ENCODE data around the gene MAPKAPK3.
A peak's percentile ranks its signal among the peaks of the same experiment; 100 is the strongest.

MAPKAPK3 gene

DNA sequence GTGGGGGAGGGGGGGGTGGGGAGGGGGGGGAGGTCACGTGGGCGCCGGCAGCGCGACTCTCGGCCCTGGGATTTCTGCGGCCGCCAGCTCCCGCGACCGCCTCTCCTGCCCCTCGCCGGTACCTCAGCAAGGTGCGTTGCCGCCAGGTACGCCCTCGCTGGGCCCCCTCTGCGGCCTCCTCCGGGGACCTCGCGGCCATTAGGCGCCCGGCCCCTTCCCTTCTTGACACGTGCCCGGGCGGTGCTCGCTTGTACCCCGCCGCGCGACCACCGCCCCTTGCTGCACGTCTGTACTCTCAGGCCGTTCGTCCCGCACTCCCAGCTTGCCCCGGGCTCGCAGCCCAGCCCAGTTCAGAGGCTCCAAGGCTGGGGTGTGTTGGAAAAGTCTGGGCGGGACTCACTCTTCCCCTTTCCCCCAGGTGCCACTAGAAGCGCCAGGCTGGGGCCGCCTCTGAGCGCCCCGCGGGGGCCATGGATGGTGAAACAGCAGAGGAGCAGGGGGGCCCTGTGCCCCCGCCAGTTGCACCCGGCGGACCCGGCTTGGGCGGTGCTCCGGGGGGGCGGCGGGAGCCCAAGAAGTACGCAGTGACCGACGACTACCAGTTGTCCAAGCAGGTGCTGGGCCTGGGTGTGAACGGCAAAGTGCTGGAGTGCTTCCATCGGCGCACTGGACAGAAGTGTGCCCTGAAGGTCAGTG lies at the start of gene MAPKAPK3:
MAPKAPK3 (plus strand) TSS at position 56 of the 696 bp plus-strand sequence; CDS start at position 471, 415 bp downstream.
- peak; percentile 41 for DNase-seq

DNA sequence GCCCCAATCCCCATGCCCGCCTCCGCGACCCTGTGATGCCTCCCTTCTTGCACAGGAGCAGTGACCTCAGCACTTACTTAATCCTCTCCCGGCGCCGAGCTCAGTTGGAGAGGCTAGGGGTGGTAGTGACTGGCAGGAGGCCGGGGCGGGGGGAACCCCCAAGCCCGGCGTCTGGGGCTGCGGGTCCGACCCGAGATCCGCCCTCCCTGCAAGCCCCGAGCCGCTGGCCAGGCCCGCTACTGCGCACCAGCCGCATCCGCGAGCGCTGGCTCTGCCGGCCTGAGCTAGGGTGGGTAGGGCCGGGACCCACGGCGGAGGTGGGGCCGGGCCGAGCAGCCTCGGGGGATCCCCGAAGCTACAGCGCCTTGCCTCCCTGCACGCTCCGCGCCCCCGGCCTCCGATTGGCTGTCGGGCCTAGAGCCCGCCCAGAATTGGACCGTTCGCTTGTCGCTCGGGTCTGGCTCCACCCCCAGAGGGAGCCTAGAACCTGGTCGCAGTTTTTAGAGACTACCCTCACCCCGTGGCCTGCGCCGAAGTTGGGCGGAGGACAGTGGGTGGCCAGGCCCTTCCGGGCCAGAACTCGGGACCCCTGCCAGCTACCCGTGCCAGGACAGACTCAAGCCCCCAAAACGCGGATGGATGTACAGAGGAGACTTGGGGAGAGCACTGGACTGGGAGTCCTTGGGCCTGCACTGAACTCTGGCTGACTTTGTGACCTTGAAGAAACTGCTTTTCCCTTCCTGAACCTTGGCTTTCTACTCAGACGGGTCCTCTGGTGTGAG lies 49.4 kb upstream of the MAPKAPK3 start, which contains the start of gene C3orf18:
C3orf18 (minus strand) TSS at position 362 of the 782 bp plus-strand sequence. CDS start 2,048 bp downstream, outside the sequence.
- DNase-seq, result peak; percentile 97

DNA sequence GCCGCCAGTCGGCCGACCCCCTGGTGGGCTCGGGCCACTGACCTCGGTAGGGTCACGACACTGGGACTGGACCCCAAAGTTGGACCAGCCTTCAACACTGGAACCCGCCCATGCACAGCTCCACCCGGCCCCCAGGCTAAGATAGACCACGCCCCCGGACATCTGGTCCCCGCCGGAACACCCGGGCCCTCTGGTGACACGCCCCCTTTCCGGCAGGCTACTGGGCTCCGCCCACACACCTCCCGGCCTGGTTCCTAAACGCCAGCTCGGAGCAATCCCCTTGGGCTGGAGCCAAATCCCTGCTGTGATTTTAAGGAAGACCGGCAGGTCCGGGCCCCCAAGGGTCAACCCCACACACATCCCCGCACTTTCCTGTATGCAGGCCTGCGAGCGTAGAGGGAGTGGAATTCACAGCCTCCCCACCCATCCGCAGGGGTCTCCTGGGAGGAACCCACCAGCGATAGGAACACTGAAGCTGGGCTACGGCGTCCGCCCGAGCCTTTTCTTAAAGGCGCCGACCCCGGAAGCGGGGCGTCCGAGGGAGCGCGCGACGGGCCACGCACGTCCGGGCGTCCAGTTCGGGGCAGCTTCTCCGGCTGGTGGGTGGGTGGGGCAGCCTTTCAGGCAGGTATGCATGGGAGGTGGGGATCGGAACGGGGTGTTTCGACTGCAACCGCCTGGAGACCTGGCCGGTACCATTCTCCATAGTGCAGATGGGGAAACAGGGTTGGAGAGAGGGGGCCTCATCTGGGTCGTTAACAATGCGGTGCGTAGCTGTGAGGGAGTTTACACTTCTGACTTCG lies 47.8 kb upstream of the MAPKAPK3 start, which contains the start of gene HEMK1:
HEMK1 (plus strand) TSS at position 576 of the 803 bp plus-strand sequence. CDS start 1,583 bp downstream, outside the sequence.
- peak; percentile 94 for DNase-seq

DNA sequence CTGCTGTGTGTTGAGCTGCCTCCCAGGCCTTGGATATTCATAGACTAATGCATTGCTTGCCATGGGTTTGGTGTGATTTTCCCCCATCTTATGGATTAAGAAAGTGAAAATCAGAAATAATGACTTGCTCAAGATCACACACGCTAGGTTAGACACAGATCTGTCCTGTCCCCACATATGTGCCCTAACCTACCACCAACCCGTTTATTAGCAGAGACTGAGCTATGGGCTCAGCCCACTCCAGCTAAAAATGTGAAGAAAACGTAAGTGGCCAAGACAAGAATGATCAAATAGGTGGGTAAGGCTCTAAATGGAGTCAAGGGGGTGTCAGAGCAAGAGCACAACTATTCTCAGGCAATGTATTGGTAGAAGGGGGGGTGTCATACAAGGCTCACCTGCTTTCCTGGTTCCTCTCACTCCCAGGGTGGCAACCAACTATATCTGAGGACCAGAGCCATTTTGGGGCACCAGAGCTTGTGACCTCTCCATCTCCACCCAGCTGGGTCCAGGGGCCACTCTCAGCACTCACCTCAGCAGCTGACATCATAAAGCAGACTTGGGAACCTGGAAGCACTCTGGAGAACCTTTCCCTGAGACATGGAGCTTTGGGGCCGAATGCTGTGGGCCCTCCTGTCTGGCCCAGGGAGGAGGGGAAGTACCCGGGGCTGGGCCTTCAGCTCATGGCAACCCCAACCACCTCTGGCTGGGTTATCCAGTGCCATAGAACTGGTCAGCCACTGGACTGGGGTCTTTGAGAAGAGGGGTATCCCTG lies 46.3 kb upstream of the MAPKAPK3 start:
- DNase-seq, result no peak

DNA sequence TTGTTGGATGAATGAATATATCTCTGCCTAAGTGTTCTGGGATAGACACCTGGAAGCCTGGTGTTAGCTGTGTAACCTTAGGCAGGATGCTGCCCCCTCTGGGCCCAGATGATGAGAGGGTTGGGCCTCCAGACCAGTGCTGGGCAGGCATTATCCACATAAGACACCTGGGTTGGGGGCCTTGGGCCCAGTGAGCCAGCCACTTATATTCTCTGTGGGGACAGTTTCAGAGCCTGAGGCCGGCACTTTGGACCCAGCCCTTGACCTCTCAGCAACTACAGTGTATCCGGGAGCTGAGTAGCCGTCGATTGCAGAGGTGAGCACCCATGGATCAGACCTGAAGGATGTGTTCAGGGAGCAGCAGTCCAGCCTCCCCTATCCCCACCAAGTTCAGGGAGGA lies 45.5 kb upstream of the MAPKAPK3 start:
- no peak for DNase-seq

DNA sequence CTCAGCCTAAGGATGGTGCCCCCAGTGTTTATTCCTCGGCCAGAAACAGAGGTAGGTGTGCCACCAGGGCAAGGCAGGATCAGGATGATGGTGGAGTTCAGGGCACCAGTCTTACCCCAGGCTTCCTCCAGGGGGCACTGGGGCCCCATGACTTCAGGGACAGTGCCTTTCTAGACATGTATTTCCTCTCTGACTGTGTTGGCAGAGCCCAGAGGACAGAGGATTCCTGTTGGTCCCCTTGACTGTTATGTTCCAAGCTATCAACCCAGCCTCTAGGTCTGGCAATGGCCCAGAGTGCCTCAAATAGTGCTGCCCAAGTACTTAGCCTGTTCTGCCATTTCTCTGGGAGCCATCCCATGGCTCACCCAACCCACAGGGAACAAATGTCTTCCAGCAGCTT lies 44.8 kb upstream of the MAPKAPK3 start:
- DNase-seq, result peak; percentile 85

DNA sequence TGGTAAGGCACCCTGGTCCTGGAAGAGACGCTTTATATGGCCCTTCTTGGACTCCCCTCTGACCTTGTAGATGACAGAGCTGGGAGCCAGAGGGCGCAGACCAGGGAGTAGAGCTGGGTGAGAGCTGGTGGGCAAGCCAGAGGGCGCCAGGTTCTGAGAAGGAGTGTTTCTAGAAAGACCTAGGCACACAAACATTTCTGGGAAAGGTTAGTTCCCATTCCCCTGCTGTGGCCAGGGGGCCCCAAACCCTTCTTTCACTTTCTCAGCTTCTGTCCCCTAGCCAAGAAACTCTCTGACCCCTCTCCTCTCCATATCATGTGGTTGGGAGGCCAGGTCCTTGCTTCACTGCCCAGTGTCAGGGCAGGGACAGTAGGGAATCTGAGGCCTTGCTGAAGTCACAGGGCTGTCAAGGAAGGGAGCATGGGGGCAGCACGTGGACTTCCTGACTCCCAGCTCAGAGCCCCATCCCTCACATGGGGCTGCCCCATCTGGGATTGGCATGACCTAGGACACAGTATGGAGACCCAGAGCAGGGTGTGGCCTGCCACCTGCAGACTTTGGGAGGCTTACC lies 44.1 kb upstream of the MAPKAPK3 start:
- peak; percentile 14 for DNase-seq

GRCh38 chr3:50573566-50574443 lies 43.1 kb upstream of the MAPKAPK3 start:
- DNase-seq, result peak; percentile 63

DNA sequence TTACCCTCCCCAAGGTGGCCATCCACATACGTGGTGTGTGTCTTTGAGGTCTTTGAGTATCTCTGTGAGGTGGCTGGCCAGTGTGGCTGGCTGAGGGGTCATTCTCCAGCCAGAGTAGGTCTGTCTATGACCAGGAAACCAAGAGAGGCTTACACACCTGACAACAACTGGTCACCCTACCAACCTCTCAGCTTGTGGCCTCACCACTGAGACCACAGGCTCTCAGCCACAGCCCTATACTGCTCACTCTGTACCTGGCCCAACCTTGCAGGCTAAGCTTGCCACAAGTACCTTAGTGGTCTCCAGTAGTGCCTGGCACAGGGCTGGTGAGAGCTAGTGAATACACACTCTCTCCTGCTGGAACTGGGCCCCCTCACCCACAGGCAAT lies 42.5 kb upstream of the MAPKAPK3 start:
- peak; percentile 27 for DNase-seq

- no peak for DNase-seq
These were observed 41.6 kb upstream of the MAPKAPK3 start for GRCh38 chr3:50575372-50575771.

- no peak for DNase-seq
These were observed 39.6 kb upstream of the MAPKAPK3 start for GRCh38 chr3:50577348-50577747.

GRCh38 chr3:50580683-50581458 lies 36.1 kb upstream of the MAPKAPK3 start:
- peak; percentile 18 for DNase-seq

- DNase-seq, result no peak
These were observed 35.5 kb upstream of the MAPKAPK3 start for GRCh38 chr3:50581459-50581842.

DNA sequence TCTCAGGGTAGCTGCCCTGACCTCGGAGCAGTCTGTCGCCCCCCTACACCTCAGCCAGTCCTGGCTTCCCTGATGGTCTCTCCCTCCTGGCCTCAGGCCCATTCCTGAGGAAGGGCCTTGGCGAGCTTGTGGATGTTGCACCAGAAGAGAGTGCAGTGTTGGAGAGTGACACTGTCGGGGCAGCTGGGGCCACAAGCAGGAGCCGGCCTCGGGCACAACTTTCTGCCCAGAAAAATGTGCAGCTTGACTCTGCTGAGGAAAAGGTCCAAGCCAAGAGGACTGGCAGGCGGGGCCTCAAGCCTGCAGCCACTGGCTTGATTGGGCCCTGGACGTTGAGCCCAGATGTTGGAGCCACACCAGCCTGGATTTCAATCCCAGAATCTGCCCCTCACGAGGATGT lies 34.9 kb upstream of the MAPKAPK3 start:
- DNase-seq, result no peak

- DNase-seq, result no peak
These were observed 33.1 kb upstream of the MAPKAPK3 start for GRCh38 chr3:50583897-50584296.

- no peak for DNase-seq
These were observed 32.6 kb upstream of the MAPKAPK3 start for GRCh38 chr3:50584391-50584790.

DNA sequence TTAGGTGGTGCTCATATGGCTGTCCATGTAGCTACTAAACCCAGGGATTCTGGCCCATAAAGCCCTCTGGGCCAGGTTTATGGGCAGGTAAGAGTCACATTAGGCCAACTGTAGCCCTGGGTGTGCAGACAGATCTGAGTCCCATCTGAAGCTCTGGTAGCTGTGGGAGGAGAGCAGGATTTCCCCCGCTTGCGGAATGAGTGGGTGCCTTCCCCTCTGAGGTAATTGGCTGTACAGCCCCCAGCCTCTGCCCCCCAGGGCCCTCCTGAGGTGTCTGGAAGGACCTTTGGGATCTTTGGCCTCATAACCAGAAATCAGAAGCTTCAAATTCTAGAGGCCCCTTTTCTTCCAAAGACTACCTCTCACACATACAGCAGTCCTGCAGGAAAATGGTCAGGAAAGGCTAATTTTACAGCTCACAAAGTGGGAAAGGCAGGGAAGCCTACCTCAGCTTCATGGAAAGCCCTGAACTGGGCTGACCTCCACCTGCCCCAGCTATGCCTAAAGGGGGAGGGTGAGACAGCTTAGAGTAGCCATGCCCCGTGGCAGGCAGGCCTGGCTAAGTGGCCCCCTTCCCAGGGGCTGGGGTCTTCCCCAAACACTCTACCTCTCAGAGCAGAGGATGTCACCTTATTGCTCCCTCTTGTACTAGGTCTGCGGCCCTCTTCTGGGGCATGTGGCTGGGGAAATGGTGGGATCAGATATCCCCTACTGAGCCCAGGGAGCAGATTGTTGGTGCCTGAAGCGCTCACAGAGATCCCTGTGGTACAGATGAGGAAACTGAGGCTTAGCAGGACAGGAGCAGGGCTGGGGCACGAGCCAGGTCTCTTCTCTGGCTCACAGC lies 30.8 kb upstream of the MAPKAPK3 start:
- DNase-seq, result no peak

DNA sequence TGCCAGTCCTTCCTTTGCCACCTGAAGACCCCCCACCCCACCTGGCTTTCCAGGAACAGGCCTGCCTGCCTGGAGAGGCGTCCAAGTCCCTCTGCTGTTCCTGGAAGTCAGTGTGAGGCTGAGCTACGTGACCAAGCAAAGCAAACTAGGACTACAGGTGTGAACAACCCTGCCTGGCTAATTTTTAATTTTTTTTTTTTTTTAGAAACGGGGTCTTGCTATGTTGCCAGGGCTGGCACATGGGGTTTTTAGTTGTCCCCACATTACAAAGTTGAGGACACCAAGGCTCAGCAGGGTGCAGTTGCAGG lies 30.2 kb upstream of the MAPKAPK3 start:
- no peak for DNase-seq

DNA sequence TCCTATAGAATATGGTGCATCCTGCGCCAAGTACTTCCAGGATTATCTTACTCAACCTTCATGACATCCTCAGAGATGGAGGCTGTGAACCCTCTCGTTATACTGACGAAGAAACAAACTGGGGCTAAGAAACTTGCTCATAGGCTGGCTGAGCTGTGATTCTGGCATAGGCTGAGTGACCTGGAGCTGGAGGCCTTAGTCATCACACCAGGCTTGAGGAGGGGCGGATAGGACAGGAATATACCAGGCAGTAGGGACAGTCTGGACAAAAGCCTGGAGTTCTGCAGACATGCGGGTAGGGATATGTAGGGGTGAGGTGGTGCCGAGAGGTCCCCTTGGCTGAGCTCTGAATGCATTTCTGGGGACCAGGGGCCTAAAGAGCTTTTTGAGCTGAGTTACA lies 29.6 kb upstream of the MAPKAPK3 start:
- DNase-seq, result no peak
